Measurements from ENCODE around the gene MTIF3. TPM values are rescaled to one million over a fixed set of nuclear protein-coding genes. Genes with fewer than 3 reads are reported as not detected.

The MTIF3 gene
- total RNA-seq, 1 experiment from 2014 or later, result 37.1 TPM

DNA sequence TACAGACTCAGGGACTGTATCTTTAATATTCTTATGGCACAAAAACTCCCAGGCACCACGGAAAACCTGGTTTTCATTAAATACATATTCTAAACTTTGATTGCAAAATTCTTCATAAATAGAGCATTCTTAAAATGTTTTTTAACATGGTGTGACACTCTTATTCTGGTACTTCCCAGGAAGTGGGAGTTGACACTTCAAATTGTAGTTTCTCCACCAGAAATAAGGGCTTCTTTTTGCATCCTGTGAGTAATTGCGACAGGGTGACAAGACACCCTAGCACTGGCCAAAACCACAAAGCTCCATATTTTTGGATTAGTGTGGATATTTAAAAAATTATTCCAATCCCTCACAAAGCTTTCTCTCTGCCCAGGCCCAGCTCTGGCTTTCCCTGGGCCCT is 43.6 kb upstream of the MTIF3 start:
- no peaks in the 10 kb centered on the region for H3K4me1 ChIP-seq (ENCODE audit: insufficient read depth, low read length, poor library complexity, severe bottlenecking)
- ChIA-PET POLR2A (ENCODE audit: low non-redundant PET) (no interaction called here), CTCF (no interaction called here)
- intact Hi-C loops (cut with micrococcal nuclease; ENCODE audit: unreplicated experiment), result no loop called here
- no peak for DNase-seq (ENCODE audit: low spot score)
- H3K27ac ChIP-seq (ENCODE audit: low read depth, low read length, poor library complexity, severe bottlenecking), result no peak overlapping the region
- no TSS peak for BruUV-seq (replicated peaks)
- TF ChIP-seq CTCF (conservative IDR thresholded peaks at IDR 0.05; ENCODE audit: low read depth, low read length), result no peak
- TF ChIP-seq EZH2 (IDR thresholded peaks at IDR 0.05; ENCODE audit: borderline replicate concordance, low read depth, low read length, poor library complexity, severe bottlenecking), result no peak
- H3K36me3 ChIP-seq (ENCODE audit: insufficient read depth, low read length, poor library complexity, severe bottlenecking), result no peaks in the 10 kb centered on the region
- H3K4me3 ChIP-seq (ENCODE audit: low read depth, low read length, poor library complexity, severe bottlenecking), result no peak overlapping the region
- no peaks in the 10 kb centered on the region for H3K9me3 ChIP-seq (ENCODE audit: low read depth, low read length, poor library complexity, severe bottlenecking)
- H3K27me3 ChIP-seq (replicated peaks; ENCODE audit: insufficient read depth, low read depth, low read length, poor library complexity), result no peaks in the 10 kb centered on the region

DNA sequence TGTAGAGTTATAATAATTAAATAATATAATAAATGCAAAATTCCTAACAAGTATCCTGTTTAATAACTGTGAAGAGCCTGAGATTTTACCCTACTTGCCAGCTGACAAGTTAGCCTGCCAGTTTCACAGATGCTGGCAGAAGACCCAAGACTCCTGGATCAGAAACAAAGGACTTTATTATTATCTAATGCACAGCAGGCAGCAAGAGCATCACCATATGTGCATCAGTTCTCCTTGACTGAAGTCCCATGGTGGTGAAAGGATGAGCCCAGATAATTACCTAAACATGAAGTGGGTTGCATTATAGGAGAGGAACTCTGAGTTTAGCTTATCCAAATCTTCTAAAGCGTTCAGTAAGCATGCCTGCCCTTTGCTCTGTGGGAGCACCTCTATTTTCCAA is 39.1 kb upstream of the MTIF3 start:
- intact Hi-C loops (cut with micrococcal nuclease; ENCODE audit: unreplicated experiment), result no loop called here
- CTCF ChIA-PET, result no interaction called here

GRCh38 chr13:27487776-27488175 is 37.4 kb upstream of the MTIF3 start:
- no peak for DNase-seq (ENCODE audit: low spot score)
- intact Hi-C loops (cut with micrococcal nuclease; ENCODE audit: unreplicated experiment), result no loop called here
- ChIA-PET POLR2A (ENCODE audit: low non-redundant PET) (no interaction called here), CTCF (interaction anchor here (1.1 kb wide), 1 partner anchor 64 kb away, joined by 3 read pairs; no protein-coding TSS in a partner anchor)
- Histone ChIP-seq H3K27me3 (replicated peaks; ENCODE audit: insufficient read depth, low read depth, low read length, poor library complexity) (no peaks in the 10 kb centered on the region), H3K27ac (ENCODE audit: low read depth, low read length, poor library complexity, severe bottlenecking) (no peak overlapping the region), H3K4me3 (ENCODE audit: low read depth, low read length, poor library complexity, severe bottlenecking) (no peak overlapping the region), H3K9me3 (ENCODE audit: low read depth, low read length, poor library complexity, severe bottlenecking) (no peaks in the 10 kb centered on the region), H3K4me1 (ENCODE audit: insufficient read depth, low read length, poor library complexity, severe bottlenecking) (no peaks in the 10 kb centered on the region), H3K36me3 (ENCODE audit: insufficient read depth, low read length, poor library complexity, severe bottlenecking) (no peaks in the 10 kb centered on the region)
- no TSS peak for BruUV-seq (replicated peaks)
- TF ChIP-seq CTCF (conservative IDR thresholded peaks at IDR 0.05; ENCODE audit: low read depth, low read length) (no peak), EZH2 (IDR thresholded peaks at IDR 0.05; ENCODE audit: borderline replicate concordance, low read depth, low read length, poor library complexity, severe bottlenecking) (no peak)

More for the DNA sequence above, 39.1 kb upstream of the MTIF3 start:
- TF ChIP-seq EZH2 (IDR thresholded peaks at IDR 0.05; ENCODE audit: borderline replicate concordance, low read depth, low read length, poor library complexity, severe bottlenecking), result no peak
- no TSS peak for BruUV-seq (replicated peaks)
- Histone ChIP-seq H3K27ac (ENCODE audit: low read depth, low read length, poor library complexity, severe bottlenecking) (no peak overlapping the region), H3K4me3 (ENCODE audit: low read depth, low read length, poor library complexity, severe bottlenecking) (no peak overlapping the region), H3K9me3 (ENCODE audit: low read depth, low read length, poor library complexity, severe bottlenecking) (no peaks in the 10 kb centered on the region), H3K4me1 (ENCODE audit: insufficient read depth, low read length, poor library complexity, severe bottlenecking) (no peaks in the 10 kb centered on the region), H3K27me3 (replicated peaks; ENCODE audit: insufficient read depth, low read depth, low read length, poor library complexity) (no peaks in the 10 kb centered on the region), H3K36me3 (ENCODE audit: insufficient read depth, low read length, poor library complexity, severe bottlenecking) (no peaks in the 10 kb centered on the region)
- DNase-seq (ENCODE audit: low spot score), result no peak
- POLR2A ChIA-PET (ENCODE audit: low non-redundant PET), result no interaction called here

DNA sequence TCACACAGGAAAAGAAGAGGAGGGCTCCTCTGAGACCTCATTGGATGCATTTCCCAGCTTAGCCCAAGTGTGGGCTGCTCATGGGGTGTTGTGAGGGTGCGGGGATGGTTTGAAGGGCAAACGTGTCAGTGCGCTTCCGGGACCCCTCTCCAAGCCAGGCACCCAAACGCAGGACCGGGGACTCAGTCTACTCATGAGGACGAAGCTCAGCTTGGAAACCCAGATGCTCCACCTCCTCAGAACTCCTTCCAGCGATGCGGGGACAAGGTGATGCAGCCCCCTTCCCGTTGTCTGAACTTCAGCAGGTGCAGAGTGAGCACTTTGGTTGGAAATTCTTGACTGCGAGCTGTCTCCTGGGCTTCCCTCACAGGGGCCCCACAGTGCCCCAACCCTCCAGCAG is 33.1 kb upstream of the MTIF3 start:
- POLR2A ChIA-PET (ENCODE audit: low non-redundant PET), result no interaction called here
- Histone ChIP-seq H3K9me3 (ENCODE audit: low read depth, low read length, poor library complexity, severe bottlenecking) (no peaks in the 10 kb centered on the region), H3K4me3 (ENCODE audit: low read depth, low read length, poor library complexity, severe bottlenecking) (no peak overlapping the region), H3K36me3 (ENCODE audit: insufficient read depth, low read length, poor library complexity, severe bottlenecking) (no peaks in the 10 kb centered on the region), H3K27ac (ENCODE audit: low read depth, low read length, poor library complexity, severe bottlenecking) (no peak overlapping the region), H3K27me3 (replicated peaks; ENCODE audit: insufficient read depth, low read depth, low read length, poor library complexity) (no peaks in the 10 kb centered on the region), H3K4me1 (ENCODE audit: insufficient read depth, low read length, poor library complexity, severe bottlenecking) (no peaks in the 10 kb centered on the region)
- CTCF ChIA-PET, result no interaction called here
- TF ChIP-seq EZH2 (IDR thresholded peaks at IDR 0.05; ENCODE audit: borderline replicate concordance, low read depth, low read length, poor library complexity, severe bottlenecking) (no peak), CTCF (conservative IDR thresholded peaks at IDR 0.05; ENCODE audit: low read depth, low read length) (no peak)
- intact Hi-C loops (cut with micrococcal nuclease; ENCODE audit: unreplicated experiment), result no loop called here
- no TSS peak for BruUV-seq (replicated peaks)
- no peak for DNase-seq (ENCODE audit: low spot score)
